Measurements from ENCODE around the gene PRIM2.
"Not testable (repeated sequence)": the region's sequence is repeated elsewhere in the genome, so short reads cannot be mapped to it uniquely, and the experiment has no call there.

Gene PRIM2

GRCh38 chr6:57317060-57317943 lies at the start of gene PRIM2:
PRIM2 (plus strand) TSS chr6:57317630; CDS start chr6:57318446, 816 bp downstream.
- peak; percentile 92 for DNase-seq

GRCh38 chr6:57268294-57268640 lies 49.2 kb upstream of the PRIM2 start:
- no peak for DNase-seq

GRCh38 chr6:57274113-57274824 lies 43.2 kb upstream of the PRIM2 start:
- DNase-seq, result not testable (repeated sequence)

- no peak for DNase-seq
Measured at GRCh38 chr6:57275384-57275783, 42.0 kb upstream of the PRIM2 start.

GRCh38 chr6:57276946-57277345 lies 40.5 kb upstream of the PRIM2 start:
- DNase-seq, result no peak

GRCh38 chr6:57278570-57278969 lies 38.9 kb upstream of the PRIM2 start:
- no peak for DNase-seq

GRCh38 chr6:57279013-57279412 lies 38.4 kb upstream of the PRIM2 start:
- no peak for DNase-seq

GRCh38 chr6:57283106-57283505 lies 34.3 kb upstream of the PRIM2 start:
- DNase-seq, result no peak

GRCh38 chr6:57283911-57284455 lies 33.4 kb upstream of the PRIM2 start:
- DNase-seq, result no peak

- DNase-seq, result peak; percentile 74
Measured at GRCh38 chr6:57288136-57288535, 29.3 kb upstream of the PRIM2 start.

- DNase-seq, result not testable (repeated sequence)
Measured at GRCh38 chr6:57293472-57293871, 24.0 kb upstream of the PRIM2 start.

GRCh38 chr6:57294862-57295445 lies 22.5 kb upstream of the PRIM2 start:
- DNase-seq, result no peak

GRCh38 chr6:57297505-57297904 lies 19.9 kb upstream of the PRIM2 start:
- no peak for DNase-seq

- no peak for DNase-seq
Measured at GRCh38 chr6:57298741-57299140, 18.7 kb upstream of the PRIM2 start.

- DNase-seq, result no peak
Measured at GRCh38 chr6:57301757-57302156, 15.7 kb upstream of the PRIM2 start.

GRCh38 chr6:57302477-57302876 lies 15.0 kb upstream of the PRIM2 start:
- peak; percentile 63 for DNase-seq

- no peak for DNase-seq
Measured at GRCh38 chr6:57303931-57304681, 13.3 kb upstream of the PRIM2 start.

- no peak for DNase-seq
Measured at GRCh38 chr6:57305107-57305506, 12.3 kb upstream of the PRIM2 start.

- DNase-seq, result no peak
Measured at GRCh38 chr6:57305761-57306160, 11.7 kb upstream of the PRIM2 start.

GRCh38 chr6:57306273-57306672 lies 11.2 kb upstream of the PRIM2 start:
- no peak for DNase-seq

- no peak for DNase-seq
Measured at GRCh38 chr6:57307850-57308249, 9.6 kb upstream of the PRIM2 start.

GRCh38 chr6:57308755-57309154 lies 8.7 kb upstream of the PRIM2 start:
- not testable (repeated sequence) for DNase-seq

Measured in DMS53 (cell line).